ENCODE measurements around the gene SDHA.
"Not testable (repeated sequence)": the region's sequence is repeated elsewhere in the genome, so short reads cannot be mapped to it uniquely, and the experiment has no call there.

DNA sequence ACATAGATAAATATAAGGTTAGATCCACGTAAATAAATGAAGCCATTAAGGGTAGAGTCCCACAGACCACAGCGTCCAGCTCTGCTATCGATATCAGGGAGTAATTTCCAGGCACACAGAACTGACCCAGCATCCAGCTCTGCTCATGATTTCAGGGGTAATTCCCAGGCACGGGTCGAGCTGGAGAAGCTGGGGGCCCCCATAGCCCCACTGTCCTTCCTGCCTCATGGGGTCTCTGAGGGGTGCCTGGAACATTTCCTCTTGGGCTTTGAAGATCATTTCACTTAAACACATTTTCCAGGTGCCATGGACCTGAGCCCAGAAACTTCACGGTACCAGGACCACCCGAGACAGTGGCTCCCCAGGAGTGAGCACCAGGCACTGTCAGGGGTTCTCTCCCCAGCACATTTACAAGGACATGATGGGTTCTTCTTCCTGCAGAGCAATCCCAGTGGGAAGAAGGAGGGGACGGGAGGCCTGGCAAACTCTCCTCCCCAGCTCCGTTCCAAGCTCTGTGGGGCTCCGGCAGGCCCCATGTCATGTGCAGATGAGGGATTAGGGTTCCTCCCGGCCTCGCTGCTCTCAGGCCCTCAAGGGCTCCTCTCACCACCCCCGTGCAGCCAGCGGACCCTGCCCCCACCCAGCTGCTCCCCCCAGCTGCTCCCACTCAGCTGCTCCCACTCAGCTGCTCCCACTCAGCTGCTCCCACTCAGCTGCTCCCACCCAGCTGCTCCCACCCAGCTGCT, 80.0 kb downstream of the SDHA start:
- TF ChIP-seq EP300 (IDR thresholded peaks at IDR 0.05; ENCODE audit: low read depth); POLR2A (IDR thresholded peaks at IDR 0.05); POLR2AphosphoS5 (IDR thresholded peaks at IDR 0.05): not testable (repeated sequence)
- TF ChIP-seq, protein P1, sequence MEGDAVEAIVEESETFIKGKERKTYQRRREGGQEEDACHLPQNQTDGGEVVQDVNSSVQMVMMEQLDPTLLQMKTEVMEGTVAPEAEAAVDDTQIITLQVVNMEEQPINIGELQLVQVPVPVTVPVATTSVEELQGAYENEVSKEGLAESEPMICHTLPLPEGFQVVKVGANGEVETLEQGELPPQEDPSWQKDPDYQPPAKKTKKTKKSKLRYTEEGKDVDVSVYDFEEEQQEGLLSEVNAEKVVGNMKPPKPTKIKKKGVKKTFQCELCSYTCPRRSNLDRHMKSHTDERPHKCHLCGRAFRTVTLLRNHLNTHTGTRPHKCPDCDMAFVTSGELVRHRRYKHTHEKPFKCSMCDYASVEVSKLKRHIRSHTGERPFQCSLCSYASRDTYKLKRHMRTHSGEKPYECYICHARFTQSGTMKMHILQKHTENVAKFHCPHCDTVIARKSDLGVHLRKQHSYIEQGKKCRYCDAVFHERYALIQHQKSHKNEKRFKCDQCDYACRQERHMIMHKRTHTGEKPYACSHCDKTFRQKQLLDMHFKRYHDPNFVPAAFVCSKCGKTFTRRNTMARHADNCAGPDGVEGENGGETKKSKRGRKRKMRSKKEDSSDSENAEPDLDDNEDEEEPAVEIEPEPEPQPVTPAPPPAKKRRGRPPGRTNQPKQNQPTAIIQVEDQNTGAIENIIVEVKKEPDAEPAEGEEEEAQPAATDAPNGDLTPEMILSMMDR (IDR thresholded peaks at IDR 0.05), result not testable (repeated sequence)
